NCI-H1105 treated with DMSO at 0.1 percent for 48 hours (cell line): ENCODE measurements around the gene POLR2C.
"Not testable (repeated sequence)": the region's sequence is repeated elsewhere in the genome, so short reads cannot be mapped to it uniquely, and the experiment has no call there.

Source experiments
- DNase-seq: peaks from one replicate; lab custom pipeline; 2025; lab: John Stamatoyannopoulos, UW

The POLR2C gene

DNA sequence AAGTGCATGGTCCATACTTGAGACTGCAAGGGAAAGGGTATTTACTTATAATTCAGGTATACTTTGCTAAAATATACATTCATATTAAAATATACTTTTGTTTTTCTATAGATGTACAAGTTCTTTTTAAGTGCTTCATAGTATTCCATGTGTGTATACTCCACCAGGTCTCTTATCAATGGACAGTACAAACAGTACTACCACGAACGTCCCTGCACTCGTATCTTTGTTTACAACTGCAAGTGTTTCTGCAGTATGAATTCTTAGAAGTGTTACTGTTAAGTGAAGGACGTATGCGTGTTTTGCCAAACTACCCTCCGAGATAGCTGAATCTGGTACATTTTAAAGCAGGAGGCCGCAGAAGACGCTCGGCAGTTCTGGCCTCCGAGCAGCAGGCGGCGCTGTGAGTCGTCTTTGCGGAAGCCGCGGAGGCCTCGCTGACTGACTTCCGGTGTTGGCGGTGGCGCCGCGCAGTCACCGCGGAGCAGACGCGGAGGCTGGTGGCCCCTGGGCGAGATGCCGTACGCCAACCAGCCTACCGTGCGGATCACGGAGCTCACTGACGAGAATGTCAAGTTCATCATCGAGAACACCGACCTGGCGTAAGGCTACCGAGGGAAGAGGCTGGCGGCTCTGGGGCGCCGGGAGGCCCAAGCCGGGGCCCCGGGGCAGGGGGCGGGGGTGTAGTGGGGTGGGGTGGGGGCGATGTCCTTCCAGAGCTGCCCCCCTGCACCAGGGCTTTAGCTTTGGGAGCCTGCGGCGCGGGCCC, at the start of gene POLR2C:
Gene POLR2C (plus strand): TSS at position 471 of the 769 bp plus-strand sequence. CDS start 46 bp downstream, at position 517.
- DNase-seq = peak; percentile 45

GRCh38 chr16:57413301-57413730, 49.2 kb upstream of the POLR2C start:
- DNase-seq = no peak

GRCh38 chr16:57413733-57414132, 48.7 kb upstream of the POLR2C start:
- no peak for DNase-seq

- no peak for DNase-seq
Observed at GRCh38 chr16:57416084-57416483, 46.4 kb upstream of the POLR2C start.

GRCh38 chr16:57419506-57419905, 43.0 kb upstream of the POLR2C start:
- no peak for DNase-seq

DNA sequence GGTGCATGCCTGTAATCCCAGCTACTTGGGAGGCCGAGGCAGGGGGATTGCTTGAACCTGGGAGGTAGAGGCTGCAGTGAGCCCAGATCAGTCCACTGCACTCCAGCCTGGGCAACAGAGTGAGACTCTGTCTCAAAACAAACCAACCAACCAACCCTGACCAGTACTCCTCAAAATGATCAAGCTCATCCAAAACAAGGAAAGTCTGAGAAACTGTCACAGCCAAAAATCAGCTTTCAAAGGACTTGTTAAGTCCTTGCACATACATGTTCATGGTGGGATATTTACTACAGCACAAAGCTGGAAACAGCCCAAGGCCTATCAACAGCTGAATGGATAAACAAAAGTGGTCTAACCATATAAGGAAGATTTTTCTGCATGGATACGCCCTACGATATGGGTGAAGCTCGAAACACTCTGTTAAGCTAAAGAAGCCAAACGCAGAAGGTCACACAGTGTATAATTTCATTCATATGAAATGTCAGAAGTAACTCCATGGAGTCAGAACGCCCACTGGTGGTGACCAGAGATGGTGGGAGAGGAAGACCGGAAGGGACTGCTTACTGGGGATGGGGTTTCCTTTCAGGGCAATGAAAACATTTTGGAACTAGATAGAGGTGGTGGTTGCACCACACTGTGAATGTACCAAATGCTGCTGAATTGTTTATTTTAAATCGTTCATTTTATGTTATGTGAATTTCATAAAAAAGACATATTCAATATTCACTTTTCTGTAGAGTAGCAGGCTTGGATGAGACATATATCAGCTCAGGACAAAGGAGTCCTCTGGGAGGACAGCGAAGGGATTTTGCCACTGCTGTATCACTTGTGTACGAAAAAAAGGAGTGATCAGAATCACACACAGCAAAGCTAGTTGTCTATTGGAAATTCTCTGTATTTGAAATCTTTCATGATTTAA, 40.2 kb upstream of the POLR2C start:
- peak; percentile 13 for DNase-seq

DNA sequence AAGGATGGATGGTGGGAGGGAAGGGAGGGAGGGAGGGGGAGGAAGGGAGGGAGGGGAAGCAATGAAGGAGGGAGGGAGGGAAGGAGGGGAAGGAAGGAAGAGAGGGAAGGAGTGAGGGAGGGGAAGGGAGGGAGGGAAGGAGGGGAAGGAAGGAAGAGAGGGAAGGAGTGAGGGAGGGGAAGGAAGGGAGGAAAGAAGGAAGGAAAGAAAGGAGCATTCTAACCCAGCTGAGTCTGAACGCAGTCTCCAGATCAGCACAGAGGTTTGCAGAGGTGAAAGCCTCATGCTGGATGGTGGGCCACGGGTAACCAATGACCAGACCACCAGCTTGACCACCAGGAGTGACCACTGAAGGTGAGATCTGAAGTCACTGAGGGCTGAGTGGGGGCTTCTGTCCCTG, 39.3 kb upstream of the POLR2C start:
- no peak for DNase-seq

GRCh38 chr16:57424583-57424982, 37.9 kb upstream of the POLR2C start:
- DNase-seq = no peak

GRCh38 chr16:57426356-57426755, 36.1 kb upstream of the POLR2C start:
- DNase-seq = no peak

GRCh38 chr16:57427307-57427706, 35.2 kb upstream of the POLR2C start:
- DNase-seq = no peak

- no peak for DNase-seq
Observed at GRCh38 chr16:57427824-57428223, 34.7 kb upstream of the POLR2C start.

- no peak for DNase-seq
Observed at GRCh38 chr16:57430955-57431354, 31.5 kb upstream of the POLR2C start.

GRCh38 chr16:57432505-57432904, 30.0 kb upstream of the POLR2C start:
- no peak for DNase-seq

DNA sequence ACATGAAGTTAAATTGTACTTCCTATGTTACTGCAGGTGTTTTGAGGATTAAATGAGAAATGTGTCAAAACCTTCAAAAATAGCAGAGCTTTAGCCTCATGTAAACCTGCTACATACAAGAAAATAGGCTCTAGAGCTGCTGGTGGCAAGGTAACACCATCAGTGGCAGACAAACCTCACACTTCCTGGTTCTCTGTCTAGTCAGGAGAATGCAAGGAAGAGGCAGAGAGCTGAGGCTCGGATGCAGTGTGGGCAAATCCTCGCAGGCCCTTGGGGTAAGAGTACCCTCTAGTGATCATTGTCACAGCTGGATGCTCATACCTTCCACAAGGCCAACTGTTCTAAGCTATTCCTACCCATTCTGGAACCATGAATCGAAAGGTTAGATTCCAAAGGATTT, 29.5 kb upstream of the POLR2C start:
- DNase-seq = no peak

DNA sequence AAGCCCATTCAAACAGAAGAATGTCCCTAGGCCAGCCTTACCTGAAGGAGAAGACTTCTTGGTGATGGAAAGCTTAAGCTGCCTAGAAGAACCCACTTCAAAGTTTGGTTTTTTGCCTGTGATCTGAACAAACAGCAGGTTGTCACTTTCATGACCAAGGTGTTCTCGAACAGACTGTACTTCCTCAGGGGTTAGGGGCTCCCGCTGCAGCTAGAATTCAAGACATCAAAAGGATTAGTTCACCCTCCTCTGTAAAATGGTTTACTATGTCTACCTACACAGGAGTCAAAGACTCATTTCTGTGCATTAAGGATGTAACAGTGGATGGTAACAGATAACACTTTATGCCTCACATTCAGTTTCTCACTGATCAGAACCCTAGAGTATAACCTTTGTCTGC, 28.5 kb upstream of the POLR2C start:
- DNase-seq = no peak

- DNase-seq = no peak
Observed at GRCh38 chr16:57435838-57436237, 26.6 kb upstream of the POLR2C start.

- not testable (repeated sequence) for DNase-seq
Observed at GRCh38 chr16:57439947-57440346, 22.5 kb upstream of the POLR2C start.

- not testable (repeated sequence) for DNase-seq
Observed at GRCh38 chr16:57440551-57440950, 21.9 kb upstream of the POLR2C start.

- DNase-seq = no peak
Observed at GRCh38 chr16:57444711-57445110, 17.8 kb upstream of the POLR2C start.

- DNase-seq = no peak
Observed at GRCh38 chr16:57445510-57445909, 17.0 kb upstream of the POLR2C start.

GRCh38 chr16:57446531-57447185, 15.8 kb upstream of the POLR2C start:
- peak; percentile 18 for DNase-seq

DNA sequence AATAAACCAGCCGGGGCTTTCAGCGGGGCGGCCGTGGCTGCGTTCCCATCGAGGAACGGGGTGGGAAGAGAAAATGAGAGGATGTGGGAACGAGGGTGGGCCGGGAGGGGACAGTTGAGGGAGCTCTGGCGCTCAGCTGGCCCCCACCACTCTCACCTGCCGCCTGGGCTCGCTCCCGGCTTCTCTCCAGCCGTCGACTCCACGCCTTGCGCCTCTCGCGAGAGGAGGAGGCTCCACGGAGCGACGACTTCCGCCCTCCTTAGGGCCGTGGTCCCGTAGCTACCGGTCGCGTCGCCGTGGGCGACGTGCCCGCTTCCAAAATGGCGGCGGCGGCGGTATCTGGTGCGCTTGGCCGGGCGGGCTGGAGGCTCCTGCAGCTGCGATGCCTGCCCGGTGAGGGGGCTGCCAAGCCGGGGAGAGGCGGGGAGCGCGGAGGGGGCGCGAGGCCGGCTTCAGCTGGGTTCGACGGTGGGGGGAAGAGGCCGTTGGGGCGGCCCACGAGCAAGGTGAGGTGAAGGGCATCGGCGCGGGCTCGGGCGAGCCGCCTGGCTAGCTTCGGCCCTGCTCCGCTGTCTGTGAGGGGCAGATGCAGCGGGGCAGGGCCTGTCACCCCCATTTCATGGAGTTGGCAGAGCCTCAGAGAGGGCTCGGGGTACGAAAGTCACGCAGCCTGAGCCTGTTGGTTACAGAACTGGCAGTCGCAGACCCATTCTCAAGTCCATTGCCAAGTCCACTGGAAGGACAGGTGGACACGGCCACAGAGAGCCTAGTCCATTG, 15.1 kb upstream of the POLR2C start, which contains the start of the genes CIAPIN1 and COQ9:
Gene CIAPIN1 (minus strand): TSS at position 200 of the 777 bp plus-strand sequence. CDS start 6,457 bp downstream, outside the sequence.
Gene COQ9 (plus strand): TSS at position 294 of the 777 bp plus-strand sequence. CDS start 27 bp downstream, at position 321.
- DNase-seq = peak; percentile 71
